Activated naive CD8-positive, alpha-beta T cell (primary cell): ENCODE results near the gene LIME1.

Source experiments
- H3K27ac Mint-ChIP-seq: one replicate; pipeline ENCODE4 v1.8.0; 2021; ENCODE audit warnings: mixed read lengths
- H3K27me3 Mint-ChIP-seq: one replicate; pipeline ENCODE4 v1.8.0; 2021; ENCODE audit warnings: mixed read lengths
- H3K36me3 Mint-ChIP-seq: one replicate; pipeline ENCODE4 v1.8.0; 2021; ENCODE audit warnings: mixed read lengths
- H3K4me1 Mint-ChIP-seq: one replicate; pipeline ENCODE4 v1.8.0; 2021; ENCODE audit warnings: low read depth, mixed read lengths
- H3K4me3 Mint-ChIP-seq: one replicate; pipeline ENCODE4 v1.8.0; 2021; ENCODE audit warnings: mild to moderate bottlenecking, mixed read lengths
- H3K9me3 Mint-ChIP-seq: one replicate; pipeline ENCODE4 v1.8.0; 2021; ENCODE audit warnings: low read depth, mixed read lengths

LIME1 gene

DNA sequence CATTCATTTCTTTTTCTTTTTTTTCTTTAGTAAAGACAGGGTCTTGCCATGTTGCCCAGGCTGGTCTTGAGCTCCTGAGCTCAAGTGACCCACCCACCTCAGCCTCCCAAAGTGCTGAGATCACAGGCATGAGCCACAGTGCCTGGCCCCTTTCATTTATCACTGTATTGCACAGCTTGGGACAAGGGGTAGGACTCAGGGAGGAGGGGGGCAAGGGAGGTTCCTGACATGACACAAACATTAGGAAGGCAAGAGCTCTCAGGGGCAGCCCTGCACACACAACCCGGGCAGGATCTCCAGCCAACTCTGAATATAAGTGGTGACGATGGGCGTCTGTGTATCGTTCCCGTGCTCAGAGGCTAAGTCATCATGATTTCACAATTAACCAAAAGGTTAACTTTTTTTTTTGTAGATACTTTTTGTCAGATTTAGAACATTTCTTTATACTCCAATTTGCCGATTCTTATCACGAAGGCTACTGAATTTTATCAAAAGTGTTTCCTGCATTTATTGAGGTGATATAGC is 23.0 kb downstream of the LIME1 start:
- Mint-ChIP-seq H3K27ac (no peak overlapping the region), H3K4me1 (peaks cover 8% of the 10 kb centered on the region)

GRCh38 chr20:63765082-63765873 is 28.8 kb downstream of the LIME1 start:
- Mint-ChIP-seq H3K27ac (no peak overlapping the region), H3K4me1 (no peaks in the 10 kb centered on the region), H3K4me3 (no peak overlapping the region), H3K27me3 (no peaks in the 10 kb centered on the region), H3K36me3 (no peaks in the 10 kb centered on the region), H3K9me3 (no peaks in the 10 kb centered on the region)

More for the DNA sequence above, 23.0 kb downstream of the LIME1 start:
- H3K4me3 Mint-ChIP-seq, result no peak overlapping the region
- H3K36me3 Mint-ChIP-seq, result no peaks in the 10 kb centered on the region
- no peaks in the 10 kb centered on the region for H3K9me3 Mint-ChIP-seq
- H3K27me3 Mint-ChIP-seq, result no peaks in the 10 kb centered on the region

DNA sequence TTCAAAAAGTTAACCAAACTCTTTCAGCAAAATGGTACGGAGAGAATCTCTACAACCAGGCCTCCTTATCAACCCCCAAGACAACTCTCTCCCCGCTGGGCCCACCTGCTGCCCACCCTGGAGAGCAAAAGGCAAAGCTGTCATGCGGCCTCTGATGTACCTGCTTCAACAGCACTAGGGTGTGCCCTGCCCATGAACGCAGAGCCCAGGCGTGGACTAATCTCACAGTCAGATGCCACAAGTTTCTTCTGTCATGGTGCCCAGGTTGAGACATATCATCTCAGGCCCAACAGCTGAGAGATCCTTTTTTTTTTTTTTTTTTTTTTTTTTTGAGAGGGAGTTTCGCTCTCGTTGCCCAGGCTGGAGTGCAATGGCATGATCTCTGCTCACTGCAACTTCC is 29.4 kb downstream of the LIME1 start:
- H3K36me3 Mint-ChIP-seq, result no peaks in the 10 kb centered on the region

DNA sequence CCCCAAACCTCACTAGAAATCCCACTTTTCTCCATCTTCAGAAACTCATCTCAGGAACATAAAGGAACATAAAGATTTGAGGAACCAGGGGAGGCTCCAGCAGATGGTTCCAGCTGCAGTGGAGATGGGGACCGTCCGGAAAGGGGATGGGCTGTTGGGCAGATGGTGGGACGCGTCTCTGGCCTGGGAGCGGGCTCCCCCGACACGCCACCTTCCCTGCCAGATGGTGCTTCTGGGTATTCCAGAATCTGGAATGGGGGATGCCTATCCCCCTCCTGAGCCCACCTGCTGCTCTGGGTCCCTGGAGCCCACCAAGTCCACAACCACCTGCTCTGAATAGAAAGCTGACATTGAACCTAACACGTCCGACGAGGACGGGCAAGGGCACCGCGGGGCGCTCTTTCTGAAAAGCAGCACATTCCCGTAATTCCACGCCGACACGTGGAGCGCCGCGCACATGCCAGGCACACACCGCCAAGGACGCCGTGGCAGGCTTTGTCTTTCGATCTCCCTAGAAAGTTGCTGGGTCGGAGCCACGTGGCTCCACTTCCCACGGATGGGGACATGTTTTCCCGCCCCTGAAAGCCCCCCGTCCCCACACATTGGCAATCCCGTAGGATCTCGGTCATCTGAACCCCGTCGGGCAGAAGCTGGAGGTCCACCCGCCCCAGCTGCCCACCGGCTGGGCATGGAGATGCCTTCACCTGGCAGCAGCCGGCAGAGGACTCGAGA is 30.4 kb downstream of the LIME1 start:
- H3K36me3 Mint-ChIP-seq, result no peaks in the 10 kb centered on the region
- no peak overlapping the region for H3K27ac Mint-ChIP-seq

More for the DNA sequence above, 29.4 kb downstream of the LIME1 start:
- no peaks in the 10 kb centered on the region for H3K9me3 Mint-ChIP-seq
- H3K4me1 Mint-ChIP-seq, result no peaks in the 10 kb centered on the region
- no peak overlapping the region for H3K27ac Mint-ChIP-seq
- no peak overlapping the region for H3K4me3 Mint-ChIP-seq
- no peaks in the 10 kb centered on the region for H3K27me3 Mint-ChIP-seq

DNA sequence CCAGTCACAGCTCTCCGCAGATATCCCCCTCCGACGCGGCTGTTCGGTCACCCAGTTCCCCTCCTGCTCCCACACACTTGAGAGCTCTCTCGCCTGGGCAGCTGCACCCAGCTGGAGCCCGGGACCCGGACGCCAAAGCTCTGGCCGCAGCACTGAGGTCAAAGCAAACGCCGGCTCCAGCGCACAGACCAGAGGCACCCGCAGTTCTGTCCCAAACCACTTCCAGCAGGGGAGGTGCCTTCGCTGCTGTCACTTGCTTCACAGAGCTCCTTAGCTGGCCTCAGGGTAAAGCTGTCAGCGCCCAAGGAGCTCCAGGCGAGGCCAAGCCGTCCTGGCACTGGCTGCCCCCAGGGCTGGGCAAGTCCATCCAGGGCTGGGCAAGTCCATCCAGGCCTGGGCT is 31.0 kb downstream of the LIME1 start:
- no peaks in the 10 kb centered on the region for H3K4me1 Mint-ChIP-seq
- no peaks in the 10 kb centered on the region for H3K9me3 Mint-ChIP-seq
- no peak overlapping the region for H3K27ac Mint-ChIP-seq
- no peak overlapping the region for H3K4me3 Mint-ChIP-seq
- H3K36me3 Mint-ChIP-seq, result no peaks in the 10 kb centered on the region
- no peaks in the 10 kb centered on the region for H3K27me3 Mint-ChIP-seq

More for the DNA sequence above, 30.4 kb downstream of the LIME1 start:
- Mint-ChIP-seq H3K4me3 (no peak overlapping the region), H3K27me3 (no peaks in the 10 kb centered on the region), H3K9me3 (no peaks in the 10 kb centered on the region), H3K4me1 (no peaks in the 10 kb centered on the region)

DNA sequence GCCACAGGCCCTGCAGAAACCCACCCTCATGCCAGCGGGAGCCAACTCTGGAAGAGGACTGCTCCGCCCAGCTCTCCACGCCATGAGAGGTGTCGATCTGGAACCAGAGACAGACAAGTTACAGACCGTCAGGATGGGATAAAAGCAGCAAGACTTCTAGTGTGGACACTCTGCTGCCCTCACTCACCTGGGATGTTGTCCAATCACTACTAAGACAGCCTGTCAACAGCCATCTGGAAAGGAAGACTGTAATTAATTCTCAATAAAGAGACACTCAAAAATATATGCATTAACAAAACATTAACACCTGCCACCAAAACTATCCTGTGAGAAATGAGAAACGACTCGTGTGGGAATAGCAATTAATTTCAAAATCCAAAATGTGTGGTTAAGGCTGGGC is 31.4 kb downstream of the LIME1 start:
- H3K27ac Mint-ChIP-seq, result no peak overlapping the region
- no peaks in the 10 kb centered on the region for H3K4me1 Mint-ChIP-seq
- H3K9me3 Mint-ChIP-seq, result no peaks in the 10 kb centered on the region

GRCh38 chr20:63768591-63769515 is 32.4 kb downstream of the LIME1 start:
- Mint-ChIP-seq H3K4me3 (no peak overlapping the region), H3K27ac (no peak overlapping the region), H3K4me1 (no peaks in the 10 kb centered on the region), H3K36me3 (no peaks in the 10 kb centered on the region), H3K9me3 (no peaks in the 10 kb centered on the region), H3K27me3 (no peaks in the 10 kb centered on the region)

More for the DNA sequence above, 31.4 kb downstream of the LIME1 start:
- H3K27me3 Mint-ChIP-seq, result no peaks in the 10 kb centered on the region
- H3K4me3 Mint-ChIP-seq, result no peak overlapping the region
- H3K36me3 Mint-ChIP-seq, result no peaks in the 10 kb centered on the region

DNA sequence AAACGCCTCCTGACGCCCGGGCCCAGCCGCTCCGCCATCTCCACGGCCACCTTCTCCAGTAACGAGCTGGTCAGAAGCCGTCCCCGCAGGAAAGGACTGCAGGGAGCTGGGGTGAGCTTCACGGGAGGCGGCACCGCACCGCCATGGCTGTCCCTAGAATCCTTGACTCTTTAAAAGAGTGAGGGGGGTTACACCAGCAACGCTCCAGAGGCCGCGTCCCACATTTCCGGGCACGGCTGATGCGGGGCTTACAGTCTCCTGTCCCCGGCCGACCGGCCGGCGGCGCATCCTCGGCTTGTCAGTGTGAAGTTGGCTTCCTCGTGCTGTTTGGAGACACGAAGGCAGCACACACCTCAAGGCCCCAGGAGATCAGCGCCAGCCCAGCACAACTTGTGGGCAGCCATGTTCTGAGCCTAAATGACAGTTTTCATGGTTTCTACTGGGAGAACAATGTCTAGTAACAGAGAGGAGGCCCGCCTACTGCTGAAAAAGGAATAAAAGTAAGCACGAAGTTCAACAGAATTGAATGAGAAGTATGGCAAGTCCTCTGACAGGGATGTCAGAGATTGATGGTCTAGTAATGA is 33.5 kb downstream of the LIME1 start:
- H3K27me3 Mint-ChIP-seq, result no peaks in the 10 kb centered on the region
- H3K4me3 Mint-ChIP-seq, result no peak overlapping the region
- no peaks in the 10 kb centered on the region for H3K36me3 Mint-ChIP-seq
- H3K27ac Mint-ChIP-seq, result no peak overlapping the region
- no peaks in the 10 kb centered on the region for H3K9me3 Mint-ChIP-seq
- peaks cover 5% of the 10 kb centered on the region for H3K4me1 Mint-ChIP-seq

- H3K4me1 Mint-ChIP-seq, result peaks cover 5% of the 10 kb centered on the region
- H3K36me3 Mint-ChIP-seq, result no peaks in the 10 kb centered on the region
- no peak overlapping the region for H3K4me3 Mint-ChIP-seq
- H3K27ac Mint-ChIP-seq, result no peak overlapping the region
- no peaks in the 10 kb centered on the region for H3K9me3 Mint-ChIP-seq
- no peaks in the 10 kb centered on the region for H3K27me3 Mint-ChIP-seq
Observed at GRCh38 chr20:63771046-63771707, 34.7 kb downstream of the LIME1 start.

DNA sequence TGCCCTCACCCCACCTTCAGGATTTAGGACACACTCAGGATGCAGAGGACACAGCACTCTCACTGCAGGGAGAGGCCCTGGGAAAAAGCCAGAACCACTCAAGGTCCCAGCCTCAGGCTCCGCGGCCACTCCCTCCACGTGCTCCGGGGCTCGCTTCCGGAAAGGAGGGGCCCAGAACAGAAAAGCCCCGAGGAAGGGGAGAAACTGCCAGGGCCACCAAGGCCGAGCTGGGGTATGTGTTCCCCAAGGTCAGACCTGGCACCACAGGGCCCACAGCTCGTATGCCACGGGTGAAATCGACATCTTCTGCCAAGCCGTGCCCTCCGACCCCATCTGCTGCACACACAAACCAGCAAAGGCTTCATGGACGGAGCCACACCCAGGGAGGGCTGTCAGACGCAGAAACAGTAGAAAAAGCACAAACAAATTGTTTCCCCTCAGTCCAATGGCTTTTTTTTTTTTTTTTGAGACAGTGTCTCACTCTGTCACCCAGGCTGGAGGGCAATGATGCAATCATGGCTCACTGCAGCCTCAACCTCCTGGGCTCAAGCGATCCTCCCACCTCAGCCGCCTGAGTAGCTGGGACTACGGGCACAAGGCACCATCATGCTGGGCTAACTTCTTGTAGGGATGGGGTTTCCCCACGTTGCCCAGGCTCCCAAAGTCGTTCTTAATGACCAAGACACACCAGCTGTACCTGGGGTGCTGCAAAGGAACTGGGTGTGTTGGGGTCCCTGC is 36.5 kb downstream of the LIME1 start:
- Mint-ChIP-seq H3K4me3 (no peak overlapping the region), H3K27ac (no peak overlapping the region), H3K36me3 (no peaks in the 10 kb centered on the region), H3K9me3 (no peaks in the 10 kb centered on the region), H3K4me1 (peaks cover 5% of the 10 kb centered on the region), H3K27me3 (no peaks in the 10 kb centered on the region)

- no peak overlapping the region for H3K27ac Mint-ChIP-seq
Observed at GRCh38 chr20:63773571-63774241, 37.2 kb downstream of the LIME1 start.

DNA sequence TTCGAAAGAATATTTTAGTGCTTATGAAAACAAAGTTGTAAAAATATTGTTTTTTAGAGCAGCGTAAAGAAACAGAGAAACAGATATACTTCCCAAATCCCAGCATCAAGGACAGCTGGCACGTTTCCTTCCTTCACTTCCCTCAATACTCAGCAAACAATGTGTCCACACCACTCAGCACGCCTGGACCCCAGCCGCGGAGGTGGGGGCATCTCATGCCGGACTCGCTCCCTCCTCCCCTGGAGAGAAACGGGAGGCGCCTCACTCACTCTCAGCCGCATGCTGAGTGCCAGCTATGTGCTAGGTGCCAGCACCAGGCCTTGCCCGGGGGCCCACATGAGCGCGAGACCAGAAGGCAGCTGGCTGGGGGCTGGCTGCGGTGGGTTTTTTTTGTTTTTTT is 37.8 kb downstream of the LIME1 start:
- Mint-ChIP-seq H3K4me1 (peaks cover 5% of the 10 kb centered on the region), H3K27me3 (no peaks in the 10 kb centered on the region), H3K9me3 (no peaks in the 10 kb centered on the region), H3K27ac (no peak overlapping the region), H3K36me3 (no peaks in the 10 kb centered on the region), H3K4me3 (no peak overlapping the region)

More at GRCh38 chr20:63773571-63774241, 37.2 kb downstream of the LIME1 start:
- H3K27me3 Mint-ChIP-seq, result no peaks in the 10 kb centered on the region
- peaks cover 5% of the 10 kb centered on the region for H3K4me1 Mint-ChIP-seq
- no peaks in the 10 kb centered on the region for H3K9me3 Mint-ChIP-seq
- H3K36me3 Mint-ChIP-seq, result no peaks in the 10 kb centered on the region
- no peak overlapping the region for H3K4me3 Mint-ChIP-seq
